Upper lobe of left lung (tissue), 6 donors: Measurements from ENCODE around the gene C17orf50. TPM values are rescaled to one million over a fixed set of nuclear protein-coding genes. Genes with fewer than 3 reads are reported as not detected.
A peak's percentile ranks its signal among the peaks of the same experiment; 100 is the strongest.

Experiments
- ATAC-seq, 2 donors: fragments of 200-7000 bp; cut with Tn5 transposase; one replicate each; pipeline ENCODE4 v1.9.1; 2022; ENCODE audit warnings: mild to moderate bottlenecking in 2 of 2, moderate library complexity in 2 of 2; ENCODE audit not compliant: low FRiP score in 2 of 2
- DNase-seq, 2 donors: peaks; one replicate each; pipeline ENCODE4 v3.0.0-alpha.2; 2019 to 2020
- H3K27ac ChIP-seq, 4 donors: fragments of 200-600 bp; sonication (generic); one replicate each; pipeline ENCODE4 v1.5.1; 2016 to 2019
- H3K27me3 ChIP-seq, 4 donors: fragments of 200-600 bp; sonication (generic); one replicate each; pipeline ENCODE4 v1.5.1; 2017 to 2019
- H3K36me3 ChIP-seq, 4 donors: fragments of 200-600 bp; sonication (generic); one replicate each; pipeline ENCODE4 v1.5.1; 2016 to 2019
- H3K4me1 ChIP-seq, 4 donors: fragments of 200-600 bp; sonication (generic); one replicate each; pipeline ENCODE4 v1.5.1; 2018 to 2019
- H3K4me3 ChIP-seq, 4 donors: fragments of 200-600 bp; sonication (generic); one replicate each; pipeline ENCODE4 v1.5.1; 2017 to 2019; ENCODE audit warnings: mild to moderate bottlenecking in 2 of 4, moderate library complexity in 1 of 4
- H3K9me3 ChIP-seq, 4 donors: fragments of 200-600 bp; sonication (generic); one replicate each; pipeline ENCODE4 v1.5.1; 2018 to 2019
- EP300 ChIP-seq, 4 donors: sonication (generic); formaldehyde crosslinking; IDR thresholded peaks; one replicate each; pipeline ENCODE4 v1.5.1; 2017; ENCODE audit warnings: antibody characterized with exemption in 4 of 4, control low read depth in 2 of 4
- POLR2A ChIP-seq, 4 donors: fragments of 450-650 bp; IDR thresholded peaks; one replicate each; pipeline ENCODE4 v1.5.1; 2016 to 2017; ENCODE audit warnings: antibody characterized with exemption in 4 of 4, mild to moderate bottlenecking in 2 of 4
- POLR2AphosphoS5 ChIP-seq, 2 donors: sonication (generic); formaldehyde crosslinking; IDR thresholded peaks; one replicate each; pipeline ENCODE4 v1.5.1; 2017; ENCODE audit warnings: antibody characterized with exemption in 2 of 2
- WGBS, 2 donors: methylation state at CpG; one replicate each; pipeline ENCODE4 v1.1.5; 2017 to 2018; 5-methylcytosine and 5-hydroxymethylcytosine counted together
- total RNA-seq, 6 donors: library from RNA; depleted of rRNA in 4 of 6; stranded (reverse); fragments of >200 nt in 4 of 6; gene quantifications; one replicate each; pipeline versions ENCODE4 v1.1.0 to v1.2.1, GENCODE V29; 2016 to 2021
- TF ChIP-seq, protein P1 (sequence below), 6 experiments: fragments of 450-650 bp in 4 of 6; fragments of 200-600 bp in 2 of 6; sonication (generic) in 2 of 6; IDR thresholded peaks; one replicate each; pipeline ENCODE4 v1.5.1; 2016 to 2019; ENCODE audit warnings: antibody characterized with exemption in 6 of 6
- donor health status: DM: no; HTN: no; CAD: no; lungs with moderate emphysema.
- donor health status: DM: no; HTN: yes; CAD: no; lungs with severe emphysema.

C17orf50 gene
- total RNA-seq, 6 donors from 2014 or later, result 0.46 to 1.1 TPM; not detected in 4

DNA sequence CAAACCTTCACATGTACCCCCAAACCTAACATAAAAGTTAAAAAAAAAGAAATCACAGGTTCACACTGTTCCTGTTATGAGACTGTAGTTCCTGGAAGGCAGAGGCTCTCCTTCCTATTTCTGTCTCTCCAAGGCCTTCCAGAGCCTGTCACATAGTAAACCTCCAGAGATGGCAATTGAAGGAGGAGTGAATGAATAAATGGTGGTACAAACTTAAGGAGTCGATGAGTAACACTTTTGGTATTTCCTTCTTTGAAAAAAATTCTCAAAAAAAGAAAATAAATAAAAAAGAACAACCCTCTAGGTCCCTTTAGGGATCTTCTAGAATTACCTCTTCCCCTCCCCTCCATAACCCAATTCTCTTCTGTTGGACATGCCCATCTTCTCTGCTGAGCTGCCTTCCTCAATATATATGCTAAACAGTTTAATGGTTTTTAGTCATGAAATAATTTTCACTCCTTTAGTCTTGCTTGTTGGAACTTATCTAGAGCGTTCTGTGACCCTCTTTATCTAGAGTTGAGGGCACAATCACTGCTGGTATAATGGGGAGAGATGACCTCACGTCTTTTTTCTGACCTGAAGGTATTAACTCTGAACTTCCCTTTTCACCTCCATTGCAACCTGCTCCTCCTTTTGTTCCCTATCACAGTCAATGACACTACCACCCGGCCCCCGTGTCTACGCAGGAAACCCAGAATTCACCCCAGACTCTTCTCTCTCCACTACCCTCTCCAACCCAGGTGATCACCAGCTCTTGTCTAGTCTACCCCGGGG lies 46.9 kb downstream of the C17orf50 start:
- TF ChIP-seq, protein P1, sequence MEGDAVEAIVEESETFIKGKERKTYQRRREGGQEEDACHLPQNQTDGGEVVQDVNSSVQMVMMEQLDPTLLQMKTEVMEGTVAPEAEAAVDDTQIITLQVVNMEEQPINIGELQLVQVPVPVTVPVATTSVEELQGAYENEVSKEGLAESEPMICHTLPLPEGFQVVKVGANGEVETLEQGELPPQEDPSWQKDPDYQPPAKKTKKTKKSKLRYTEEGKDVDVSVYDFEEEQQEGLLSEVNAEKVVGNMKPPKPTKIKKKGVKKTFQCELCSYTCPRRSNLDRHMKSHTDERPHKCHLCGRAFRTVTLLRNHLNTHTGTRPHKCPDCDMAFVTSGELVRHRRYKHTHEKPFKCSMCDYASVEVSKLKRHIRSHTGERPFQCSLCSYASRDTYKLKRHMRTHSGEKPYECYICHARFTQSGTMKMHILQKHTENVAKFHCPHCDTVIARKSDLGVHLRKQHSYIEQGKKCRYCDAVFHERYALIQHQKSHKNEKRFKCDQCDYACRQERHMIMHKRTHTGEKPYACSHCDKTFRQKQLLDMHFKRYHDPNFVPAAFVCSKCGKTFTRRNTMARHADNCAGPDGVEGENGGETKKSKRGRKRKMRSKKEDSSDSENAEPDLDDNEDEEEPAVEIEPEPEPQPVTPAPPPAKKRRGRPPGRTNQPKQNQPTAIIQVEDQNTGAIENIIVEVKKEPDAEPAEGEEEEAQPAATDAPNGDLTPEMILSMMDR (IDR thresholded peaks at IDR 0.05), result no peak
- no peak for TF ChIP-seq POLR2AphosphoS5 (IDR thresholded peaks at IDR 0.05)
- TF ChIP-seq EP300 (IDR thresholded peaks at IDR 0.05), result no peak
- no peak for TF ChIP-seq POLR2A (IDR thresholded peaks at IDR 0.05)
- DNase-seq, result no peak
- H3K27ac ChIP-seq, result no peak overlapping the region
- H3K4me1 ChIP-seq, result peaks cover 28 to 36% (median 34%) of the 10 kb centered on the region in 4 donors
- H3K9me3 ChIP-seq, result no peaks in the 10 kb centered on the region
- no peaks in the 10 kb centered on the region for H3K27me3 ChIP-seq
- H3K36me3 ChIP-seq, result no peaks in the 10 kb centered on the region
- H3K4me3 ChIP-seq, result no peak overlapping the region
- 80 to 84% methylated on average over 7 of the region's 7 CpGs for WGBS, 2 donors
- no peak for ATAC-seq

DNA sequence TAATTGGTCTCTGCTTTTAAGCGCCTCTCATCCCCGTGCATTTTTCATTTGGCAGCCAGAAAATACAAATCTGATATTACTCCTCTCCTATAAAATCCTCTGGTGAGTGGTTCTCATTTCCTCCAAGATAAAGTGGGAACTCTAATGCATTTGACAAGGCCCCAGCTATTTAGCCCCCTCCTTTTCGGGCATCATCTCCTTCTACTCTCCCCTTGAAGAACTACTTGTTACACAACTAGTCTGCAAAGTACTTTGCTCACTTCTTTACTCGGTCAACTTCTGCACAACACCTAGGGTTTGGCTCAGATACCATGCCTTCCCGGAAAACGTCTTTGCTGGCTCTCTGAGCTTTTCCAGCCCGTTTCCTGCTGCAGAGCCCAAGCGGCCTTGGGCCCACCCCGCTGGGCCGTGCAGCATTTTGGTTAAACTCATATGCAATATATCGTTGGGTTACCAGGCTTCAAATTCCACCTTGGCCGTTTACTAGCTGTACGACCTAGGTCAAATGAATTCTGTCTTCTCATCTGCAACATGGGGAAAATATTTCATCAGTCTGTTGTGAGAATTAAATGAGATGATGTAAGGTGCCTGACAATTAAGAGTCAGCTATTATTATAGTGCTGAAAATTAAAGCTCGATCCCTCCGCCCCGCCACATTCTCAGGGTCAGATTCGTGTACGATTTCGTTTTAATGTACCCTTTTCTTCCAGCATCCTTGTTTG lies 47.7 kb downstream of the C17orf50 start:
- 21 to 28% methylated on average over 19 of the region's 19 CpGs for WGBS, 2 donors
- H3K27me3 ChIP-seq, result no peaks in the 10 kb centered on the region
- DNase-seq (peak in 1 of 2 donors; percentile 66), ATAC-seq (no peak)
- H3K9me3 ChIP-seq, result no peaks in the 10 kb centered on the region
- TF ChIP-seq POLR2AphosphoS5 (IDR thresholded peaks at IDR 0.05) (no peak), EP300 (IDR thresholded peaks at IDR 0.05) (no peak), POLR2A (IDR thresholded peaks at IDR 0.05) (no peak)
- TF ChIP-seq, protein P1 (IDR thresholded peaks at IDR 0.05), result no peak
- no peaks in the 10 kb centered on the region for H3K36me3 ChIP-seq
- H3K4me3 ChIP-seq, result peak overlapping the region in 3 of 4 donors; percentile 63 to 91 (median 89)
- peaks cover 28 to 38% (median 36%) of the 10 kb centered on the region in 4 donors for H3K4me1 ChIP-seq
- peak overlapping the region; percentile 90 to 99 (median 92) for H3K27ac ChIP-seq

DNA sequence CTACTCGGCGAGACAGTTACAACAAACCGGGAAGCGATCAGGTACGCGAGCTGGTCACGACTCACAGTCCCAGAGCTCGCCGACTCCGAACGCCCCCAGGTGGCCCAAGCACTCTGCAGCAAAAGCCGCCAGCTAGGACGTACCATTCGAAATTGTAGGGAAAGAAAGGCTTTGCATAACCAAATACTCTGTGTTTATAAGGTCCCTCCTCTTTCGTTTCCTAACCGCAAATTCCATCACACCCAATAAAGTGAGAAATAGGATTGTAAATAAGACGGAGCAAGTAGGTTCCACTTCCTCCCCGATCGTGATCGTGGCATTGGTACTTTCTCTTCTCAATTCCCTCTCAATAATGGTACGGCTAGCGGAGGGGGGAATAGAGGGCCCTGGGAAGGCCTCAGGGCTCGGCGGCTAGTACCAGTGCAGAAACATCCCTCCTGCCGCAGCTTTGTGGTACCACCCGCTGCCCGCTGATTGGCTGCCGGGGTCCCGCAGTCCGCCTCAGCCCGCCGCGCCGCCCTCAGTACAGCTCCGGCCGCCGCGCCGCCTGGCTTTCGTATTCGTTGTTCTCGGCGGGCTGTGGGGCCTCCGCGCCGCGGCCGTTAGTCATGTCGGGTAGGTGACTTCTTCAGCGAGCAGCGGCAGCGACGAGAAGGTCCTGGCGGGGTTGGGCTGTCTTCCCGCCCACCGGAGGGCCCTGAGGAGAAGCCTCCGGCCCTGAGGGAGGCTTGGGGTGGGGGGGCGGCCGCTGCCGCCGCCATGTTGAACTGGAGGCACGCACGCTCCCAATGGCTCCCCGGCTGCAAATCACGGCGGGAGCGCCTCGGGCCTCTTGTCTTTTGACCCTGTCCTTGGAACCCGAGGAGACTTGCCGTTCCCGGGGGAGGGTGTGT lies 48.5 kb downstream of the C17orf50 start, which contains the start of gene TAF15:
TAF15 (plus strand) TSS at position 523 of the 893 bp plus-strand sequence; CDS start at position 609, 86 bp downstream.
- DNase-seq (peak; percentile 96 to 98), ATAC-seq (peak; percentile 98 to 99)
- H3K27me3 ChIP-seq, result no peaks in the 10 kb centered on the region
- H3K36me3 ChIP-seq, result no peaks in the 10 kb centered on the region
- peaks cover 28 to 40% (median 37%) of the 10 kb centered on the region in 4 donors for H3K4me1 ChIP-seq
- 0 to 1% methylated on average over 30 to 40 of the region's 71 CpGs for WGBS, 2 donors
- H3K4me3 ChIP-seq, result peak within 1 kb of the TSS; percentile 63 to 91 (median 83)
- peak within 1 kb of the TSS; percentile 90 to 99 (median 92) for H3K27ac ChIP-seq
- H3K9me3 ChIP-seq, result no peaks in the 10 kb centered on the region
- peak in 1 of 4 donors; percentile 52 for TF ChIP-seq EP300 (IDR thresholded peaks at IDR 0.05)
- peak; percentile 99 for TF ChIP-seq POLR2AphosphoS5 (IDR thresholded peaks at IDR 0.05)
- TF ChIP-seq, protein P1 (IDR thresholded peaks at IDR 0.05), result peak; percentile 33 to 73 (median 62)
- peak; percentile 94 to 99 (median 98) for TF ChIP-seq POLR2A (IDR thresholded peaks at IDR 0.05)

DNA sequence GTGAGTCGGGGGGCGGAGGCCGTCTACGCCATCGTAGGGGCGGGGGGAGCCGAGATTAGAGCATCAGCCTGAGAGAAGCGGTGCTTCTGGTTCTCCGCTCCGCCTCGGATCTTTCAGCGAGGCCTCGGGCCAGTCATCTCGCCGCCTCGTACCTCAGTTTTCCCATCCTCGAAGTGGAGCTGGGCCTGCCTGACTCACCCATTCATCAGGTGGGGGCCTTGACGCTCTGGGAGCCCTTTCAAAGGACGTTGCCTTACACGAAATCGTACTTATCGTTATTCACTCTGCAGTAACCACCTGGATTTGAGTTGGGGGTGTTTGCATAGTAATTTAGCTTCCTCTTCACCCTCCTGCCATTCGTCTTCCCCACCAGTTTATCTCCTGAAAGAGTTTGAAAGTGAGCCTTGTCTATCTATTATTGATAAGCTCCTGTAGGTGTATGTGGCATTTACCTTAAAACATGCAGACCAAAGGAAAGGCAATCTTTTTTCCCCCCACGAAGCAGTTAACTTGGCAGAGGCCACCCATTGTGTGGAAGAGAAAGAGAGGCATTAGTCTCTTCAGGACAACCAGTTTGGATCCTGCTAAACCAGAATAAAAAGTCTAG lies 49.3 kb downstream of the C17orf50 start:
- Histone ChIP-seq H3K27ac (peak overlapping the region; percentile 90 to 99 (median 92)), H3K4me1 (peaks cover 30 to 46% (median 40%) of the 10 kb centered on the region in 4 donors), H3K4me3 (peak overlapping the region; percentile 63 to 91 (median 83)), H3K9me3 (no peaks in the 10 kb centered on the region), H3K27me3 (no peaks in the 10 kb centered on the region), H3K36me3 (no peaks in the 10 kb centered on the region)
- ATAC-seq (peak in 1 of 2 donors; percentile 26), DNase-seq (no peak)
- TF ChIP-seq, protein P1 (IDR thresholded peaks at IDR 0.05), result no peak
- TF ChIP-seq POLR2A (IDR thresholded peaks at IDR 0.05) (no peak), EP300 (IDR thresholded peaks at IDR 0.05) (no peak), POLR2AphosphoS5 (IDR thresholded peaks at IDR 0.05) (no peak)
- WGBS, 2 donors, result 0 to 1% methylated on average over 8 to 17 of the region's 24 CpGs
